GM11168 (cell line): ENCODE measurements around the gene DCHS1.

Experiments used
- in situ Hi-C: fragments of 300-500 bp; cut with MboI; formaldehyde crosslinking; loops from one replicate; pipeline ENCODE4 v1.12.0; 2022; ENCODE audit warnings: low sequenced_read_pairs; ENCODE audit not compliant: unreplicated experiment

The DCHS1 gene

DNA sequence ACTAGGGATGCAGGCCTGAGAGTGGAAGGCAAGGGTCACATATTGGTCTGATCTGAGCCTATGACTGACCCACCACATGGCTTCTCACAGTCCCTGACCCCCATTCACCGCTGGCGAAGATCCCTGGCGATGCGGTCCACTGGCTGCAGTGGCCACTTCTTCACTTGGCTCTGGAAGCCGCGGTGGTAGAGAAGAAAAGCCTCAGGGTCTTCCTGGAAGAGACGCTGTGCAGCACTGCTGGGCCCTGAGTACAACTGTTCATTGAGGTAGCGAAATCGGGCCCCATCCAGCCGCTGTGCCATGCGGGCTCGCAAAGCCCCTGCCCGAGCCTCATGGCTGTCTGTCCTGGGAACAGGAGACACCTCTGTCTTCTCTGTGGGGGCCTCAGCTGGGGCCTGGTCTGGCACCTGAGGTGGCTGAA lies 54.6 kb downstream of the DCHS1 start:
- in situ Hi-C loops, result no loop called here

GRCh38 chr11:6599881-6600390 lies 55.7 kb downstream of the DCHS1 start:
- in situ Hi-C loops, result no loop called here

DNA sequence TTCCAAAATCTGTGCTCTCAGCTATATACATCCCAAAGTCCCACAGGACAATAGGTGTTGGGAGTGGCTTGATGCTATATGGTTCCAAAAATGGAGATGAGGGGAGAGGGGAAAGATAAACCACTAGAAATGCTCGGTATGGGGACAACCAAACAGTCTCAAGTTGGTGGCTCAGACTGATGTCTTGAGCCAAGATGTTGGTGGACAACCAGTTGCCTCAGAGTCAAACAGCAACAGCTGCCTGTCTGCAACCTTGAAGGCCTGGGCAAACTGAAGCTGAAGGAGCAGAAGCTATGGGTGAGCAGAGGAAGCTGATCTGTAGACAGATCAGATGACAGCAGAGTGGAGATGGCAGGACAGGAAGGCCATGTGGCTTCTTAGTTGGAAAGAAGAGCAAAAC lies 56.2 kb downstream of the DCHS1 start:
- in situ Hi-C loops, result no loop called here

- in situ Hi-C loops, result no loop called here
Observed at GRCh38 chr11:6598555-6598954, 57.1 kb downstream of the DCHS1 start.

- in situ Hi-C loops, result no loop called here
Observed at GRCh38 chr11:6596239-6596877, 59.3 kb downstream of the DCHS1 start.

- in situ Hi-C loops, result no loop called here
Observed at GRCh38 chr11:6594142-6594768, 61.4 kb downstream of the DCHS1 start.

GRCh38 chr11:6588018-6588417 lies 67.6 kb downstream of the DCHS1 start:
- in situ Hi-C loops, result no loop called here

DNA sequence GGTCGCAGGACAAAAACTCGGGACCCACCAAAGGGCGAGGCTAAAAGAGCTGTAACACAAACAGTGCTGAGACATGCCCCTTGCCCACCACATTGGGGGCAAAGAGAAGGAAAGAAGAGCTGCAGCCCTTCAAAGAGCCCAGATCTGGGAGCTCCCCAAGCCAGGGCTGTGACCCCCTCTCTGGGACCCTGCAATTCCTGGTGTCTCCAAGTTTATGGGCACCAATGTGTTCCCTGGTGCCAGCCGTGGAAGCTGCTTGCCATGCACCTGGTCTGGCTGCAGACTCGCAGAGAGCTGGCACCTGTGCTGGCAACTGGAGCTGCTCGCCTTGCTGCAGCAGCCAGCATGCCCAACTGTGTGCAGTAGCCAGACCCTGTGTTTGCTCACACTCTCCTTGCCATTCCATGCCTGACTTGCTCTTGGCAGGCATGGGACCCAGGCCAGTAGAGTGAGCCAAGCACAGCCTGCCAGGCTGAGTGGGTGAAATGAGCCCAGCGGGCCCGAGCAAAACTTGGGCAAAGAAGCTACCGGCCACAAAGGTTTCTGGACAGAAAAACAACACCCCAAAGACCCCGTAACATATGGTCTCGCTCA lies 68.2 kb downstream of the DCHS1 start:
- in situ Hi-C loops, result no loop called here

GRCh38 chr11:6586434-6587359 lies 68.9 kb downstream of the DCHS1 start:
- in situ Hi-C loops, result no loop called here

- in situ Hi-C loops, result no loop called here
Observed at GRCh38 chr11:6584528-6584927, 71.1 kb downstream of the DCHS1 start.

GRCh38 chr11:6583584-6583983 lies 72.0 kb downstream of the DCHS1 start:
- in situ Hi-C loops, result no loop called here

GRCh38 chr11:6579681-6580080 lies 75.9 kb downstream of the DCHS1 start:
- in situ Hi-C loops, result no loop called here

DNA sequence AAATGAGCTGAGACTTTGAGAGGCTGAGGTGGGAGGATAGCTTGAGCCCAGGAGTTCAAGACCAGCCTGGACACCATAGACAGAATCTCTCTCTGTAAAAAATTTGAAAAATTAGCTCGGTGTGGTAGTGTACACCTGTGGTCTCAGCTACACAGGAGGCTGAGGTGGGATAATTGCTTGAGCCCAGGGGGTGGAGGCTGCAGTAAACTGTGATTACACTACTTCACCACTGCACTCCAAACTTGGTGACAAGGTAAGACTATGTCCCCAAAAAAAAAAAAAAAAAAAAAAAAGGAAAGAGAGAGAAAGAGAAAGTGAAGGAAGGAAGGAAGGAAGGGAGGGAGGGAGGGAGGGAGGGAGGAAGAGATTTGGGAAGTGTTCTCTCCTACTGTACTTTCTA lies 77.5 kb downstream of the DCHS1 start:
- in situ Hi-C loops, result no loop called here

DNA sequence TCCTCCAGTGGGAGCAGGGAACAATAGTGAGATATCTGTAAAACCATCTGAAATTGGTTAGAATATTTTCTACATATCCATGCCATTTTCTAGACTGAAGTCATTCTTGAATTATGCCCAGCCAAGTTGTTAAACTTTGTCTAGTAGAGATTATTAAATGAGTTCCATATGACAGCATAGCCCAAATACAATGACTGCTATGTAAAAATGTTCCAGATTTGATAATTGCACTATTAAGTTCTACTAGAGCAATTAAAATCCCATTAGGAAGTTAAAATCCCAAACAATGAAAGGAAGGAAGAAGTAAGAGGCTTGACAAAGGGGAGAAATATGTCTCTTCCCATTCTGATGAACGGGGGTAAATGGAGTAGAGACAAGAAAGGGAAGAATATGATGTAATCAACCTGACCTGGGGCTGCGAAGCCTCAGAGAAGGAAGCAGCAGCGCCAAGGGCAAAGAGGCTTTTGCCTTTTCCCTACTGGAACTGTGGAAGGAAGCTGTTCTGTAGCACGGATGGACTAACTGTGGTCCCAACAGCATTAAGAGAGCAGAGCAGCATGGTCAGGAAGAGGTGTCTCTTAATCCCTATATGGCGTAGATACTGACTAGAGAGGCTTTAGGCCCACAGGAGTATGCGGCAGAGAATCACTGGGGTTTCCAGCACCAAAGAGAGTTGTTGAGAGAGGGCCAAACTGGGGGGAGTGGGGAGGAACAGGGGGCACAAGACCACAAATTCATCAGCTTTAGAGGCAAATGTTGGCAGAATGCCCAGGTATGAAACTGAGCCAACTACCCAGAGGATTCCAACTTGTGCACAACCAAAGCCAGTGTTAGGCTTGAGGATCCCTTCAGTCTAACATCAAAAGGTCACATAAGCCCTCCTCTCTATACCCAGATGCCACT lies 78.9 kb downstream of the DCHS1 start:
- in situ Hi-C loops, result no loop called here

DNA sequence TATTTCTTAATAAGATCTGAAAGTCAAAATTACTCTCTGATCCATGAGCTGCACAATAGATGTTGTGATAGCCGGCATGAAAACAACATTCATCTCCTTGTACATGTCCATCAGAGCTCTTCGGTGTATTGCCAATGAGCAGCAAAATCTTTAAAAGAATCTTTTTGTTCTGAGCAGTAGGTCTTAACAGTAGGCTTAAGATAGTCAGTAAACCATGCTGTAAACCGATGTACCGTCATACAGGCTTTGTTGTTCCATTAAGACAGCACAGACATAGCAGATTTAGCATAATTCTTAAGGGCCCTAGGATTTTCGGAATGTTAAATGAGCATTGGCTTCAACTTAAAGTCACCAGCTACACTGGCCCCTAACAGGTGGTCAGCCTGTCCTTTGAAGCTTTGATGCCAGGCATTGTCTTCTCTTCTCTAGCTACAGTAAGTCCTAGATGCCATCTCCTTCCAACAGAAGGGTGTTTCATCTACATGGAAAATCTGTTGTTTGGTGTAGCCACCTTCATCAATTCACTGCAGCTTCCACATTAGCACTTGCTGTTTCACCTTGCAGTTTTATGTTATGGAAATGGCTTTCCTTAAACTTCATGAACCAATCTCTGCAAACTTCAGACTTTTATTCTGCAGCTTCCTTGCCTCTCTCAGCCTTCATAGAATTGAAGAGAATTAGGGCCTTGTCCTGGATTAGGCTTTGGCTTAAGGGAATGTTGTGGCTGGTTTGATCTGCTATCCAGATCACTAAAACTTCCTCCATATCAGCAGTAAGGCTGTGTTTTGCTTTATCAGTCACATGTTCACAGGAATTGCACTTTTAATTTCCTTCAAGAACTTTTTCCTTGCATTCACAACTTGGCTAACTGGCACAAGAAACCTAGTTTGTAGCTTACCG lies 80.5 kb downstream of the DCHS1 start:
- in situ Hi-C loops, result no loop called here

DNA sequence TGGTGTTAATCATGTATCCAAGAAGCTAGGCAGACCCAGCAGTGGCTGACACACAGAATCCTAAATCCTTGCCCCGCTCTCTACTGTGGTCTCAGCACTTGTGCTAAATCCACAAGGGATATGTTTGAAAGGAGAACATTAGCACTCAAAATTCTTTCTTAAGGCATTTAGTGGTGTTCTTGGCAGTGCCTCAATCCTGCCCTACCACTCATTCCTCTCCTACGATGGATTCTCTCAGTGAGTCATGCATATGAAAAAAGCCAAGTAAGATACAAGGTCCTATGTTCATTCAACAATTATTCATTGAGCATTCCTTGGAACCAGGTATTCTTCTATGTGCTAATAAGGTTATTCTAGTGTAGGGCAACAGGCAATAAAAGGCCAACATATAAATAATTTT lies 83.4 kb downstream of the DCHS1 start:
- in situ Hi-C loops, result no loop called here

DNA sequence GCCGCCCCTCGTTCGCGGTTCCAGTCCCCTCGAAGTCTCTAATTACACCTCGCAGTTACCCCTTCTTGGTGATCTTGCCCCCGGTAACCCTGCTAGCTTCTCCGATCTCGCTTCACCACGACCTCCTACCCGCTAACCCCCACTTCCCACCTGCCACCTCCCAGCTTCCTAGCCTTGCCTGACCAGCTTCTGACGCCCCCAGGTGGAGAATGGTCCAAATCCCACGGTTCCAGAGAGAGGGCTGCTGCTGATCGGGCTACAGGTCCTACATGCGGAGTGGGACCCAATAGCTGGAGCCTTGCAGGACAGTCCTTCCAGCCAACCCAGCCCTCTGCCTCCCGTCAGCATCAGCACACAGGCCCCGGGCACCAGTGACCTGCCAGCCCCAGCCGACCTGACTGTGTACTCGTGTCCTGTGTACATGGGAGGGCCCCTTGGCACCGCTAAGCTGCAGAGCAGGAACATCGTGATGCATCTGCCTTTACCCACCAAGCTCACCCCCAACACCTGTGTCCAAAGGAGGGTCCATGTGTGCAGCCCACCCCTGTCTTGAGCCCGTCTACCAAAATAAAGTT lies 84.1 kb downstream of the DCHS1 start:
- in situ Hi-C loops, result no loop called here
